A673 (cell line): ENCODE measurements around the gene GPR137C.

ENCODE experiments used
- CTCF ChIP-seq: fragments of 300-800, 200-600 bp; sonication (generic); conservative IDR thresholded peaks from 2 replicates; pipeline ENCODE4 v1.5.1; 2017; ENCODE audit warnings: low read depth, mild to moderate bottlenecking, antibody characterized with exemption, low read length, moderate library complexity, mixed read lengths
- EZH2 ChIP-seq: fragments of 200-600 bp; sonication (generic); IDR thresholded peaks from 2 replicates; pipeline ENCODE4 v1.6.1; 2017; ENCODE audit warnings: borderline replicate concordance, low read depth, mild to moderate bottlenecking, mixed read lengths, antibody characterized with exemption, low read length; ENCODE audit not compliant: poor library complexity, severe bottlenecking

GRCh38 chr14:52550661-52551060 lies 2.0 kb upstream of the GPR137C start:
- TF ChIP-seq CTCF (no peak), EZH2 (no peak)
